Epithelial cell of proximal tubule (primary cell): ENCODE data around the gene PASK. TPM values are rescaled to one million over a fixed set of nuclear protein-coding genes. Genes with fewer than 3 reads are reported as not detected.

ENCODE experiments used
- DNase-seq: peaks from one replicate; pipeline ENCODE4 v3.0.0-alpha.2; 2011; ENCODE audit warnings: low read depth
- H3K4me3 ChIP-seq: 2 replicates; pipeline ENCODE4 v1.5.1; 2011; ENCODE audit warnings: low read depth, mild to moderate bottlenecking, low read length
- total RNA-seq: library from RNA; depleted of rRNA; stranded (reverse); fragments of >200 nt; gene quantifications from 2 replicates; pipeline ENCODE4 v1.2.3, GENCODE V29; 2015
- TF ChIP-seq, protein P1 (sequence below): conservative IDR thresholded peaks from 2 replicates; pipeline ENCODE4 v1.5.1; 2012; ENCODE audit warnings: low read depth, mild to moderate bottlenecking, low read length

PASK gene
- total RNA-seq, 1 donor from 2014 or later = 10.0 TPM

DNA sequence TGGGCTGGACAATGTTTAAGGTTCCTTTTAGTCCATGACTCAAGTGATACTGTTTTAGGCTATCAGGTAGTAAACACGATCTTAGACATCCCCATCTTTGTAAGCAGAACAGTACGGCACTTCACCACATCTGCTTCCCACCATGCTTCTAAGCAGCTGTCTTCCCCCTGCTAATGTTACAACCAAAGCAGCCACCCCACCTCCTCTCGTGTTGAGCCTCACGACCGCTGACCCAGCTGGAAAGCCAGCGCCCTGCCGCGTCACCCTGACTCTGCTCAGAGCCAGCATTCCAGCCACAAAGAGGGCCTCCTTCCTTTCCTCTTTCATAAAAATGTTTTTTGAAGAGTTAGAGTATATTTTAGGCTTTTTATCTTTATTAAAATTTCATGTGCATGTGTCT lies 56.6 kb downstream of the PASK start:
- TF ChIP-seq, protein P1, sequence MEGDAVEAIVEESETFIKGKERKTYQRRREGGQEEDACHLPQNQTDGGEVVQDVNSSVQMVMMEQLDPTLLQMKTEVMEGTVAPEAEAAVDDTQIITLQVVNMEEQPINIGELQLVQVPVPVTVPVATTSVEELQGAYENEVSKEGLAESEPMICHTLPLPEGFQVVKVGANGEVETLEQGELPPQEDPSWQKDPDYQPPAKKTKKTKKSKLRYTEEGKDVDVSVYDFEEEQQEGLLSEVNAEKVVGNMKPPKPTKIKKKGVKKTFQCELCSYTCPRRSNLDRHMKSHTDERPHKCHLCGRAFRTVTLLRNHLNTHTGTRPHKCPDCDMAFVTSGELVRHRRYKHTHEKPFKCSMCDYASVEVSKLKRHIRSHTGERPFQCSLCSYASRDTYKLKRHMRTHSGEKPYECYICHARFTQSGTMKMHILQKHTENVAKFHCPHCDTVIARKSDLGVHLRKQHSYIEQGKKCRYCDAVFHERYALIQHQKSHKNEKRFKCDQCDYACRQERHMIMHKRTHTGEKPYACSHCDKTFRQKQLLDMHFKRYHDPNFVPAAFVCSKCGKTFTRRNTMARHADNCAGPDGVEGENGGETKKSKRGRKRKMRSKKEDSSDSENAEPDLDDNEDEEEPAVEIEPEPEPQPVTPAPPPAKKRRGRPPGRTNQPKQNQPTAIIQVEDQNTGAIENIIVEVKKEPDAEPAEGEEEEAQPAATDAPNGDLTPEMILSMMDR = no peak
- DNase-seq = no peak
- H3K4me3 ChIP-seq = no peak overlapping the region

DNA sequence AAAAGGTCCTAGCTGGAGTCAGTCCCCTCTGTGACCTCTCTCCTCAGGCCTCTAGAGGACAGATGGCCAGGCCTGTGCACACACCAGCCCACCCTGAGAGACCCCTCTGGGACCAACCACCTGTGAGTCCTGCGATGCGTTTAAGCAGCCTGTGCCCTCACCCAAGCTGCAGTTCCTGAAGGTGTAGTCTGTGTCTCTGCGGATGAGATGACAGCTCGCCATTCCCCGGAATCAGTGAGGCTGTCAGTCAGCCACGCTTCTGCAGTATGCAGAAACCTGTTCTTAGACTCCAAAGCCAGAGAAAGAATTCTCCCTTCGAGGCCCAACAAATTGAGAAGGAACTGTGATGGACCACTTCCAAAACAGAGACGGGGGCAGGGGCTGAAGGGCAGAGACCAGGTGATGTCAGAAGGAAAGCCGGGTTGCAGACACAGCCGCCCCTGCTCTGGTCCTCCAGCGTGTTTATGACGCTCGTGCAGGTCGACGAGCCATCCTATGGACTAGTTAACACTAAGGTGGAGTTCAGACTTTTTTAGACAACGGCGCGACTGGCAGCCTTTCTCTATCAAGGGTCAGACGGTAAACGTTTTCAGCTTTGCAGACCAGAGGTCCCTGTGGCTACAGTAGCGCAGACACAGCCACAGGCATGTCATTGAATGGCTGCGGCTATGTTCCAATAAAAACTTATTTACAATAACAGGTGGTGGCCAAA lies 57.4 kb downstream of the PASK start:
- TF ChIP-seq, protein P1 = no peak
- DNase-seq = no peak
- H3K4me3 ChIP-seq = no peak overlapping the region

DNA sequence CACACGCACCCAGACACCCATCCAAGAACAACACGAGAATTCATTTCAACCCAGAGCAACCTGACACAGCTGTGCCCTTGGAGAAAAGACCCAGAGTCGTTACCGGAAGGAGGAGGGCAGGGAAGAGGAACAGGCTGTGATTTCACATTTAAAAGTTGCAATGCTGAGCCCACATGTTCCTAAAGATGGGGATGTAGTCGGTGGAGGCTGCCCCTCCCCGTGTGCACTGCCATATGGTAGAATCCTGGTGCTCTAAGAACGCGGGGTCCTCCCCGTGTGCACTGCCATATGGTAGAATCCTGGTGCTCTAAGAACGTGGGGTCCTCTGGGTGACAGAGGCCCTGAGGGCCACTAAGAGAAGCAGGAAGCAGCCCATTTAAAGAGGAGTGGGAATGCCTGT lies 58.1 kb downstream of the PASK start:
- DNase-seq = no peak
- no peak overlapping the region for H3K4me3 ChIP-seq
- TF ChIP-seq, protein P1 = no peak

DNA sequence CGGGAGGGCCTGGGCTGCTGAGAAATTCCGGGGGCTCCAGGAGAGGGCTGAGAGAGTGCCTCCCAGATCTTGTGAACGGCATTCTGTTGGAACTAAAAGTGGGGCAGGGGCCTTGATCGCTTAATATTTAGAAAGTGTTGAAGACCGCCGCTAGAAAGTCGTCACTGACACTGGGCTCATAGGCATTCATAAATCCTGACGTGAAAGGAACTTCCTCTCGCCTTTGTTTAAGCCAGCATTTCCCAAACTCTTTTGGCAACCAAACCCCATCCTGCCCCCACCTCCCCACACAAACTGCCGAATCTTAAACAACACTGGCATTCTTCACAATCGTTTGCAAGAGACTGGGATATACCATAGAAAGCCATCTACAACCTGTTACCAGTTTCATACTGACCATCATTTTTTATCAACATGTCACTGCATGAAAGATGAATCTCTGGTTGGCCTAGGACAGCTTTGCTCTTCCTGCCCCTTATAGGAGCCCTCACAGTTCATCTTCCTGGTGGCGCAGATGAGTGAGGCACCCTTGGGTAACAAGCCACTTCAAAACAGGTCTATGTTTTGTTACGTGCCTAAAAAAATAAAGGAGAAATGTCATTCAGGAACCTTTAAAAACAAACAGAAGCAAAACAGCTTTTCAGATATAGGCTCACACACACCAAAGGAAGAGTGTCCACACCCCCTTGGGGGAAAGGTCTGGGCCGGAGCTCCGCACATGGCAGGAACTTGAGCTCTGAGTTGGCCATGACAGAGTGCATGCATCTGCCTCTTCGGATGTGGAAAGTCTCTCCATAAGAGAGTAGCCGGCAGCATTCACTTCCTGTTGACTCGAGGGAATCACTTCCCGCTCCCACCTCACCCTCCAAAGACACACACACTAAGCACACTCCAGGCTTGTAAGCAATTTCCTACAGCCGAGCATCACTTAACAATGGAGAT lies 60.2 kb downstream of the PASK start:
- no peak for DNase-seq
- TF ChIP-seq, protein P1 = no peak
- H3K4me3 ChIP-seq = no peak overlapping the region

DNA sequence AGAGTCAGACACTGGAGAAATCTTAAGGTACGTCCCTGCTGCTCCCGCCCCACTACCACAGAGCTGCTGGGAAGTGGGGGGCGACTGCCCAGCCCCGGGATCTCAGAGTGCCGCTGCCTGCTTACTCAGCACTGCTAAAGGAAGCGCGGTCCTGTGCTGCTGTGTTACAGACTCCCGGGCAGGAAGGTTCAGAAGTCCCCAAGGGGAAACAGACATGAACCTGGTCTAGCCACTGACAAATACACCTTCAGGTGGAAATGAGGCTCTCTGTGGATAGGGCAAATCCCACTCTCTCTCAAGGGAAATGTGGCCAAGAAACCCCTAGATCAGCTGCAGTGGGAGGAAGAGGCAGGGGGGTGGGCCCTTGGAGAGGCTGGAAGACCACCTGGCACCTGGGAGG lies 60.9 kb downstream of the PASK start:
- TF ChIP-seq, protein P1 = no peak
- H3K4me3 ChIP-seq = no peak overlapping the region
- DNase-seq = no peak

DNA sequence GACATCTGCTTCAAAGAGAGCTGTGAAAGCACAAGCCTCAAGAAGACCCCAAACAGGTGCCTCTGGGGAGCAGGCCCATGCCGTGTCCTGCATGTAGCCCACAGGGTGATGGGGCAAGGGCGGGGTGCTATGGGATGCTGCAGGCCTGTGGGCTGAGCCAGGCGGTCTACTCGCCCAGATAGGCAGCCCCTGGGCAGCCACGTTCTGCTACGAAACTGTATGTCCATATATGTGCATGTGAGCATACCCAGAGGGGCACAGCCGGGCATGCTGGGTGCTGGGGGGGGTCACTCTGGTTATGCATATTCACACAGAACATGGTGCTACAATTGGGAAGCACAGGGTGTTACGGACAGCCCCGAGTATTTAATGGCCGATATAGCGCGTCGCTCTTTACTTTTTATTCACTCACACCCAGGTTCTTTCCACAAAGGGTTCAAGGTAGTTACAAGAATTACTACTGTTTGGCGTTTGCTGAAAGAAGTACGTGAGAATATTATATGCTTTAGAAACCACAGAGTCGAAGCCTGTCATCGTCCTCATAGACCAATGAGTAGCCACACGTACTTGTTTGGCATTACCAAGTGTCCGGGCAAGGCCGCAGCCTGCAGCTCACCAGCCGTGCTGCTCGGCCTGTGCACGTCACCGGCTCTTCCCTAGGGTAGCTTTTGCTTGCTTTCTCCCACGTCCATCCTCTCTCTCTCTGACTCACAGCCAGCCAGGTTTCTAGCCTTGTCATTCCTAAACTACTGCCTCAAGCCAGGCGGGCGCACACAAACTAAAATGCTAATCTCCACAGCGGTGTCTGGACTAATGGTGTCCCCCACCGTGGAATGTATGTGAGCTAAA lies 61.6 kb downstream of the PASK start:
- TF ChIP-seq, protein P1 = no peak
- H3K4me3 ChIP-seq = no peak overlapping the region
- no peak for DNase-seq
